HepG2 (cell line): ENCODE measurements around the gene ESRRG. TPM values are rescaled to one million over a fixed set of nuclear protein-coding genes. Genes with fewer than 3 reads are reported as not detected.

Experiments used
- GABPB1 ChIP-seq: IDR thresholded peaks from 2 replicates; pipeline ENCODE4 v1.6.1; 2016; ENCODE audit warnings: mild to moderate bottlenecking, missing genetic modification reagents, moderate library complexity, missing compliant biosample characterization
- HOMEZ ChIP-seq: IDR thresholded peaks from 2 replicates; pipeline ENCODE4 v1.6.1; 2016; ENCODE audit warnings: low read depth
- IRF2 ChIP-seq: IDR thresholded peaks from 2 replicates; pipeline ENCODE4 v1.6.1; 2018; ENCODE audit warnings: missing genetic modification reagents, missing compliant biosample characterization
- MED1 ChIP-seq: sonication (generic); formaldehyde crosslinking; IDR thresholded peaks from 2 replicates; pipeline ENCODE4 v1.4.0; 2020; ENCODE audit warnings: missing genetic modification reagents
- SALL1 ChIP-seq: sonication (generic); formaldehyde crosslinking; IDR thresholded peaks from 2 replicates; pipeline ENCODE4 v1.8.0; 2022; ENCODE audit warnings: mild to moderate bottlenecking, missing genetic modification reagents
- TOE1 ChIP-seq: sonication (generic); formaldehyde crosslinking; IDR thresholded peaks from 2 replicates; pipeline ENCODE4 v1.4.0; 2020; ENCODE audit warnings: mild to moderate bottlenecking, missing genetic modification reagents
- ZNF318 ChIP-seq: sonication (generic); formaldehyde crosslinking; IDR thresholded peaks from 2 replicates; pipeline ENCODE4 v1.4.0; 2020; ENCODE audit warnings: mild to moderate bottlenecking, missing genetic modification reagents
- ZNF33B ChIP-seq: sonication (generic); formaldehyde crosslinking; IDR thresholded peaks from 2 replicates; pipeline ENCODE4 v1.5.1; 2020; ENCODE audit warnings: mild to moderate bottlenecking, missing genetic modification reagents
- ZNF770 ChIP-seq: sonication (generic); formaldehyde crosslinking; IDR thresholded peaks from 2 replicates; pipeline ENCODE4 v1.5.0; 2020; ENCODE audit warnings: mild to moderate bottlenecking, missing genetic modification reagents
- polyA plus RNA-seq, 8 experiments: library from polyadenylated mRNA; depleted of rRNA in 3 of 8; stranded (reverse) in 7 of 8; unstranded in 1 of 8; fragments of >200 nt; fragmentation: Illumina TruSeq in 4 of 8; extraction: Trizol in 4 of 8; gene quantifications; 2 replicates each; pipeline versions ENCODE4 v1.2.1 to v1.2.3, GENCODE V29; 2011 to 2016; ENCODE audit warnings: low read depth in 4 of 8, missing spikeins in 1 of 8, mixed read lengths in 1 of 8; ENCODE audit not compliant: insufficient read depth in 1 of 8
- total RNA-seq, 5 experiments: library from RNA; depleted of rRNA; stranded (reverse); fragments of >200 nt; fragmentation: Illumina TruSeq; extraction: Trizol; gene quantifications; 2 replicates each; pipeline ENCODE4 v1.2.3, GENCODE V29; 2016; ENCODE audit warnings: low read depth in 1 of 5
- TF ChIP-seq, protein P1 (sequence below): sonication (generic); formaldehyde crosslinking; IDR thresholded peaks from 2 replicates; pipeline ENCODE4 v1.4.0; 2020; ENCODE audit warnings: missing genetic modification reagents

Gene ESRRG
- total and polyA plus RNA-seq, 2 of the 13 experiments (the other 11 are each of a cell fraction or from before 2014, with no cell fraction given): not detected

DNA sequence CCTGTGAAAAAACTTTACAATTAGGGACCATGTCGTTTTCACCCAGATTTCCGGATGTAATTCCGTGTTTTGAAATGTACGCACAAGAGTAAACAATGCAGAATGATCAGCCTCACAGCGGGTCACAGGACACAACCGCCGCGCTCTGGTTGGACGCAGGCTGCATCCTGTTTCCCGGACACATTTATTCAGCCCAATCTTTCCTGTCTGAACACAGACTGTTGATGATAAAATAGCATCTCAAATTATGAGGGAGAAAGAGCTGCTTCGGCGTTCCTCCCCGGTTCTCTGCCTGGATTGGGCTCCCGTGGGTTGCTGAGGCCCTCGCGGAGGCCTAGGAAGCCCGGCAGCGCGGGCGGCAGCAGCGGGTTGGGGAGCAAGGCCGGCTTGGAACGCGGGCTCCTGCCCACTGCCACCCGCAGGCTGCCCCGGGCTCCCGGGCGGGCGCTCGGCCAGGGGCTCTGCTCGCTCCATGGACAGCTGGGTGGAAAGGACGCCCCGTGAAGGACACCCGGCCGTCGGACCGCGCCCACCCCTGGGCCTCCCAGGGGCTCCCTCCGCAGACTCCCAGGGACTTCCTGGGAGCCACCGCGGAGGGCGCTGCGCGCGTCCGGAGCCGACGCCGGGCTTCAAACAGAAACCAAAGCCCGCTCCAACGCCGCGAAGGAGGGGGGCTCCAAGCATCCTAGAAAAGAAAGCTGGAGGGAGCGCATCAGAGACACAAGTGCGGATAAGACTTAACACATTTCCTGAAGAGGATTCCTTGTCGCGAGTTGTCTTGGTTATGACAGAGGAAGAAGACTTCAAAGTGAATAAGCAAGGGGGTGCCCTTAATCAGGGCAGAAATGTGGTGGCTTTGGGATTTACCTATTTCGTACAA lies 122.3 kb downstream of the ESRRG start (continued):
- TF ChIP-seq, protein P1, sequence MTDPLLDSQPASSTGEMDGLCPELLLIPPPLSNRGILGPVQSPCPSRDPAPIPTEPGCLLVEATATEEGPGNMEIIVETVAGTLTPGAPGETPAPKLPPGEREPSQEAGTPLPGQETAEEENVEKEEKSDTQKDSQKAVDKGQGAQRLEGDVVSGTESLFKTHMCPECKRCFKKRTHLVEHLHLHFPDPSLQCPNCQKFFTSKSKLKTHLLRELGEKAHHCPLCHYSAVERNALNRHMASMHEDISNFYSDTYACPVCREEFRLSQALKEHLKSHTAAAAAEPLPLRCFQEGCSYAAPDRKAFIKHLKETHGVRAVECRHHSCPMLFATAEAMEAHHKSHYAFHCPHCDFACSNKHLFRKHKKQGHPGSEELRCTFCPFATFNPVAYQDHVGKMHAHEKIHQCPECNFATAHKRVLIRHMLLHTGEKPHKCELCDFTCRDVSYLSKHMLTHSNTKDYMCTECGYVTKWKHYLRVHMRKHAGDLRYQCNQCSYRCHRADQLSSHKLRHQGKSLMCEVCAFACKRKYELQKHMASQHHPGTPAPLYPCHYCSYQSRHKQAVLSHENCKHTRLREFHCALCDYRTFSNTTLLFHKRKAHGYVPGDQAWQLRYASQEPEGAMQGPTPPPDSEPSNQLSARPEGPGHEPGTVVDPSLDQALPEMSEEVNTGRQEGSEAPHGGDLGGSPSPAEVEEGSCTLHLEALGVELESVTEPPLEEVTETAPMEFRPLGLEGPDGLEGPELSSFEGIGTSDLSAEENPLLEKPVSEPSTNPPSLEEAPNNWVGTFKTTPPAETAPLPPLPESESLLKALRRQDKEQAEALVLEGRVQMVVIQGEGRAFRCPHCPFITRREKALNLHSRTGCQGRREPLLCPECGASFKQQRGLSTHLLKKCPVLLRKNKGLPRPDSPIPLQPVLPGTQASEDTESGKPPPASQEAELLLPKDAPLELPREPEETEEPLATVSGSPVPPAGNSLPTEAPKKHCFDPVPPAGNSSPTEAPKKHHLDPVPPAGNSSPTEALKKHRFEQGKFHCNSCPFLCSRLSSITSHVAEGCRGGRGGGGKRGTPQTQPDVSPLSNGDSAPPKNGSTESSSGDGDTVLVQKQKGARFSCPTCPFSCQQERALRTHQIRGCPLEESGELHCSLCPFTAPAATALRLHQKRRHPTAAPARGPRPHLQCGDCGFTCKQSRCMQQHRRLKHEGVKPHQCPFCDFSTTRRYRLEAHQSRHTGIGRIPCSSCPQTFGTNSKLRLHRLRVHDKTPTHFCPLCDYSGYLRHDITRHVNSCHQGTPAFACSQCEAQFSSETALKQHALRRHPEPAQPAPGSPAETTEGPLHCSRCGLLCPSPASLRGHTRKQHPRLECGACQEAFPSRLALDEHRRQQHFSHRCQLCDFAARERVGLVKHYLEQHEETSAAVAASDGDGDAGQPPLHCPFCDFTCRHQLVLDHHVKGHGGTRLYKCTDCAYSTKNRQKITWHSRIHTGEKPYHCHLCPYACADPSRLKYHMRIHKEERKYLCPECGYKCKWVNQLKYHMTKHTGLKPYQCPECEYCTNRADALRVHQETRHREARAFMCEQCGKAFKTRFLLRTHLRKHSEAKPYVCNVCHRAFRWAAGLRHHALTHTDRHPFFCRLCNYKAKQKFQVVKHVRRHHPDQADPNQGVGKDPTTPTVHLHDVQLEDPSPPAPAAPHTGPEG (CRISPR knock-in tag): peak; percentile 54; the same call in 1 of the 2 replicates
- TF ChIP-seq MED1 (CRISPR knock-in tag) (no peak), ZNF33B (no peak), IRF2 (no peak), ZNF318 (CRISPR knock-in tag) (no peak), TOE1 (CRISPR knock-in tag) (no peak), SALL1 (CRISPR knock-in tag) (peak; percentile 20; the same call in 1 of the 2 replicates), GABPB1 (peak; percentile 80), HOMEZ (no peak), ZNF770 (CRISPR knock-in tag) (peak; percentile 23; the same call in 1 of the 2 replicates)
